Measurements from ENCODE around the gene CALR3.

DNA sequence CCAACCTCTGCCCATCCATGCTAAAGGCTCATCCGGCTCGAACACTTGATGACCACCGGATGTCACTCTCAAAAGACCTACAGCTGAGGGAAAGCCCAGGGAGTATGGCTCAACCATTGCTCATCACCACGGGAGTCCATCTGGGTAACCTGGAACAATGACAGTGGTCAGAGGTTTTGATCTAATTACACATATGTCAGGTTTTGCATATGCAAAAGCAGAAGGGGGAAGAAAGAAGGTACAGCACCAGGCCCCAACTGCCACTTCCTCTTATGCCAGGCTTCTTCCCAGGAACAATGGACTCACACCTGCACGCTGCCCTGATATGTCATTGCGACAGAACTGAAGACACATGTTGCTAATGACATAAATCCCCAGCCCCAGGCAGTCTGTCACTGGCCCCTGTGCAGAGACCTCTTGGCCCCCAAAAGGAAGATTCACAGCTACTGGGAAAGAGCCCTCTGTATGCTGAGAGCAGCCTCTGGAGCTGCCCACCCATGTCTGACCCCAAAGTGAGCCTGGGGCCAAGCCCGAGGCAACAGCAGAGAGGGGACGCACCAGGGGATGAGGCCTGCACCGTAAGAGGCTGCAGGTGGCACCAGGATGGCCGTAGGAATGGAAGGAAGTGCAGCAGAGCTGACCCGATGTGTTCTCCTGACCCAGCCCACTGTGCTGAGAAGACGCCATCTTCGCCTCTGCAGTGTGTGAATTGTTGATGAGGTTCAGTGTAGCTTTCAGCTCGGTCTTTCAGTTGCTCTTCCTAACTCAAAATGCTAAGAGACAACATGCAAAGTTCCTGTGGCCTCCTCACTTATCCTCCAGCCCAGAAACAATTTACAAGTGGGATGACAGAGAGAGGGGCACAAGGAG is 50.5 kb downstream of the CALR3 start:
- TF ChIP-seq, protein P1, sequence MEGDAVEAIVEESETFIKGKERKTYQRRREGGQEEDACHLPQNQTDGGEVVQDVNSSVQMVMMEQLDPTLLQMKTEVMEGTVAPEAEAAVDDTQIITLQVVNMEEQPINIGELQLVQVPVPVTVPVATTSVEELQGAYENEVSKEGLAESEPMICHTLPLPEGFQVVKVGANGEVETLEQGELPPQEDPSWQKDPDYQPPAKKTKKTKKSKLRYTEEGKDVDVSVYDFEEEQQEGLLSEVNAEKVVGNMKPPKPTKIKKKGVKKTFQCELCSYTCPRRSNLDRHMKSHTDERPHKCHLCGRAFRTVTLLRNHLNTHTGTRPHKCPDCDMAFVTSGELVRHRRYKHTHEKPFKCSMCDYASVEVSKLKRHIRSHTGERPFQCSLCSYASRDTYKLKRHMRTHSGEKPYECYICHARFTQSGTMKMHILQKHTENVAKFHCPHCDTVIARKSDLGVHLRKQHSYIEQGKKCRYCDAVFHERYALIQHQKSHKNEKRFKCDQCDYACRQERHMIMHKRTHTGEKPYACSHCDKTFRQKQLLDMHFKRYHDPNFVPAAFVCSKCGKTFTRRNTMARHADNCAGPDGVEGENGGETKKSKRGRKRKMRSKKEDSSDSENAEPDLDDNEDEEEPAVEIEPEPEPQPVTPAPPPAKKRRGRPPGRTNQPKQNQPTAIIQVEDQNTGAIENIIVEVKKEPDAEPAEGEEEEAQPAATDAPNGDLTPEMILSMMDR (IDR thresholded peaks at IDR 0.05) = no peak
- TF ChIP-seq, protein P2, sequence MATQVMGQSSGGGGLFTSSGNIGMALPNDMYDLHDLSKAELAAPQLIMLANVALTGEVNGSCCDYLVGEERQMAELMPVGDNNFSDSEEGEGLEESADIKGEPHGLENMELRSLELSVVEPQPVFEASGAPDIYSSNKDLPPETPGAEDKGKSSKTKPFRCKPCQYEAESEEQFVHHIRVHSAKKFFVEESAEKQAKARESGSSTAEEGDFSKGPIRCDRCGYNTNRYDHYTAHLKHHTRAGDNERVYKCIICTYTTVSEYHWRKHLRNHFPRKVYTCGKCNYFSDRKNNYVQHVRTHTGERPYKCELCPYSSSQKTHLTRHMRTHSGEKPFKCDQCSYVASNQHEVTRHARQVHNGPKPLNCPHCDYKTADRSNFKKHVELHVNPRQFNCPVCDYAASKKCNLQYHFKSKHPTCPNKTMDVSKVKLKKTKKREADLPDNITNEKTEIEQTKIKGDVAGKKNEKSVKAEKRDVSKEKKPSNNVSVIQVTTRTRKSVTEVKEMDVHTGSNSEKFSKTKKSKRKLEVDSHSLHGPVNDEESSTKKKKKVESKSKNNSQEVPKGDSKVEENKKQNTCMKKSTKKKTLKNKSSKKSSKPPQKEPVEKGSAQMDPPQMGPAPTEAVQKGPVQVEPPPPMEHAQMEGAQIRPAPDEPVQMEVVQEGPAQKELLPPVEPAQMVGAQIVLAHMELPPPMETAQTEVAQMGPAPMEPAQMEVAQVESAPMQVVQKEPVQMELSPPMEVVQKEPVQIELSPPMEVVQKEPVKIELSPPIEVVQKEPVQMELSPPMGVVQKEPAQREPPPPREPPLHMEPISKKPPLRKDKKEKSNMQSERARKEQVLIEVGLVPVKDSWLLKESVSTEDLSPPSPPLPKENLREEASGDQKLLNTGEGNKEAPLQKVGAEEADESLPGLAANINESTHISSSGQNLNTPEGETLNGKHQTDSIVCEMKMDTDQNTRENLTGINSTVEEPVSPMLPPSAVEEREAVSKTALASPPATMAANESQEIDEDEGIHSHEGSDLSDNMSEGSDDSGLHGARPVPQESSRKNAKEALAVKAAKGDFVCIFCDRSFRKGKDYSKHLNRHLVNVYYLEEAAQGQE (IDR thresholded peaks at IDR 0.05; ENCODE audit: insufficient read depth in 1 of 2, low read depth in 2 of 2, low read length in 1 of 2) = no peak
- TF ChIP-seq POLR2AphosphoS5 (IDR thresholded peaks at IDR 0.05; ENCODE audit: low read depth, low read length) = no peak

All from Panc1 (cell line).